ENCODE data around the gene KCNIP3. TPM values are rescaled to one million over a fixed set of nuclear protein-coding genes. Genes with fewer than 3 reads are reported as not detected.
"Not testable (repeated sequence)": the region's sequence is repeated elsewhere in the genome, so short reads cannot be mapped to it uniquely, and the experiment has no call there.

Gene KCNIP3
- total RNA-seq, 1 donor from 2014 or later = 0.68 TPM

DNA sequence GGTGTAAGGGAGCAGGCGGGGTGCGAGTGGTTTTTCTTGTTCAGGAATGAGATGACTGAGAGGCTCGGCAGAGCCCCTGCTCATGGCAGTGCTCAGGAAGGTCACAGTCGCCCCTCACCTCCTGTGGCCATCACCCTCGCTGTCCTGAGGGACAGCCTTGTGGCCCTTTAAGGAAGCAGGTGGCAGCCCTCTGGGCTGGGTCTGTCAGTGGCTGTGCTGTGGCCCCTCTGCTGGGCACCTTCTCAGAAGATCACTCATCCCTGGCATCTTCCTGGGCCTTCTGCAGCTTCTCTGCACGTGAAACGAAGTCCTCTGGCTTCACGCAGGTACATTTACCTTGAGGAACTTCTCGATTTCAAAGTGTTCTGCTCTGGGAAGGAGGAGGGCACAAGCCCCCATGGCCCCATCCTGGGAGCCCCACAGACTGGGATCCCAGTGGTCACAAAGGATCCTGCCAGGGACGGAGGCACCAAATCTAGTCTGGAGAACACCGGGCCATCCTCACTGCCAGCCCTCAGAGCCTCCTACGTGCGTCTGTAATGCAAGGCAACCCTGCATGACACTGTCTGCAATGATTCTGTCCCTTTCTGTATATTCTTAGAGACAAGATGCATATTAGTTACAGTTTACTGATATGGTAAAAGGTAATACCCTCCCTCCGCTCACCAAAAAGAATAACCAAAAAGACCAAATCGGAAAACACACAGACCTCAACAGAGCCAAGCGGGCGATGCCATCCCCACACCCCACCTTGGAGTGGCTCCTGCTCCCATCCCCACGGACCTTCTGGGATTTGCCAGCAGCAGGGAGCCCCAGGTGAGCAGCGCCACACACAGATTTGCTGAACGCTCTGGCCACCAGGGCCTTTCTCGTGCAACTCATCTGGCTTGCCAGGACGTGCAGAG is 79.4 kb downstream of the KCNIP3 start:
- H3K79me2 ChIP-seq (ENCODE audit: insufficient read depth, low read length) = no peaks in the 10 kb centered on the region
- Mint-ChIP-seq H3K4me1 (ENCODE audit: low read depth, unreplicated experiment) (peaks cover 5% of the 10 kb centered on the region), H3K27me3 (ENCODE audit: low read depth, unreplicated experiment) (peaks cover 48% of the 10 kb centered on the region), H3K9me3 (ENCODE audit: unreplicated experiment) (peaks cover 1% of the 10 kb centered on the region), H3K4me3 (ENCODE audit: unreplicated experiment) (no peak overlapping the region), H3K36me3 (ENCODE audit: low read depth, unreplicated experiment) (no peaks in the 10 kb centered on the region), H3K27ac (ENCODE audit: unreplicated experiment) (no peak overlapping the region)
- H3K9ac ChIP-seq (ENCODE audit: low read length) = no peak overlapping the region
- no peaks in the 10 kb centered on the region for H3K9me3 ChIP-seq (ENCODE audit: insufficient read depth, low read depth, low read length)
- no peak overlapping the region for H3K27ac ChIP-seq (ENCODE audit: low read depth, low read length)
- H3K4me3 ChIP-seq (ENCODE audit: insufficient read depth, low read depth, low read length) = no peak overlapping the region
- peaks cover 2% of the 10 kb centered on the region for H3K27me3 ChIP-seq (ENCODE audit: insufficient read depth, low read length)
- H3K4me1 ChIP-seq (ENCODE audit: insufficient read depth, low read length) = no peaks in the 10 kb centered on the region
- no peak overlapping the region for H2AFZ ChIP-seq (ENCODE audit: low read depth, low read length)
- DNase-seq (ENCODE audit: low read depth) (no peak), FAIRE-seq (no peak)
- TF ChIP-seq EZH2 (IDR thresholded peaks at IDR 0.05; ENCODE audit: insufficient read depth, low read length) = no peak
- TF ChIP-seq, protein P1, sequence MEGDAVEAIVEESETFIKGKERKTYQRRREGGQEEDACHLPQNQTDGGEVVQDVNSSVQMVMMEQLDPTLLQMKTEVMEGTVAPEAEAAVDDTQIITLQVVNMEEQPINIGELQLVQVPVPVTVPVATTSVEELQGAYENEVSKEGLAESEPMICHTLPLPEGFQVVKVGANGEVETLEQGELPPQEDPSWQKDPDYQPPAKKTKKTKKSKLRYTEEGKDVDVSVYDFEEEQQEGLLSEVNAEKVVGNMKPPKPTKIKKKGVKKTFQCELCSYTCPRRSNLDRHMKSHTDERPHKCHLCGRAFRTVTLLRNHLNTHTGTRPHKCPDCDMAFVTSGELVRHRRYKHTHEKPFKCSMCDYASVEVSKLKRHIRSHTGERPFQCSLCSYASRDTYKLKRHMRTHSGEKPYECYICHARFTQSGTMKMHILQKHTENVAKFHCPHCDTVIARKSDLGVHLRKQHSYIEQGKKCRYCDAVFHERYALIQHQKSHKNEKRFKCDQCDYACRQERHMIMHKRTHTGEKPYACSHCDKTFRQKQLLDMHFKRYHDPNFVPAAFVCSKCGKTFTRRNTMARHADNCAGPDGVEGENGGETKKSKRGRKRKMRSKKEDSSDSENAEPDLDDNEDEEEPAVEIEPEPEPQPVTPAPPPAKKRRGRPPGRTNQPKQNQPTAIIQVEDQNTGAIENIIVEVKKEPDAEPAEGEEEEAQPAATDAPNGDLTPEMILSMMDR (IDR thresholded peaks at IDR 0.05; ENCODE audit: insufficient read depth, low read depth, low read length) = no peak
- H3K4me2 ChIP-seq (ENCODE audit: low read length) = no peak overlapping the region
- H3K36me3 ChIP-seq (ENCODE audit: insufficient read depth, low read length) = no peaks in the 10 kb centered on the region
- H4K20me1 ChIP-seq (ENCODE audit: insufficient read depth, low read length) = no peaks in the 10 kb centered on the region

DNA sequence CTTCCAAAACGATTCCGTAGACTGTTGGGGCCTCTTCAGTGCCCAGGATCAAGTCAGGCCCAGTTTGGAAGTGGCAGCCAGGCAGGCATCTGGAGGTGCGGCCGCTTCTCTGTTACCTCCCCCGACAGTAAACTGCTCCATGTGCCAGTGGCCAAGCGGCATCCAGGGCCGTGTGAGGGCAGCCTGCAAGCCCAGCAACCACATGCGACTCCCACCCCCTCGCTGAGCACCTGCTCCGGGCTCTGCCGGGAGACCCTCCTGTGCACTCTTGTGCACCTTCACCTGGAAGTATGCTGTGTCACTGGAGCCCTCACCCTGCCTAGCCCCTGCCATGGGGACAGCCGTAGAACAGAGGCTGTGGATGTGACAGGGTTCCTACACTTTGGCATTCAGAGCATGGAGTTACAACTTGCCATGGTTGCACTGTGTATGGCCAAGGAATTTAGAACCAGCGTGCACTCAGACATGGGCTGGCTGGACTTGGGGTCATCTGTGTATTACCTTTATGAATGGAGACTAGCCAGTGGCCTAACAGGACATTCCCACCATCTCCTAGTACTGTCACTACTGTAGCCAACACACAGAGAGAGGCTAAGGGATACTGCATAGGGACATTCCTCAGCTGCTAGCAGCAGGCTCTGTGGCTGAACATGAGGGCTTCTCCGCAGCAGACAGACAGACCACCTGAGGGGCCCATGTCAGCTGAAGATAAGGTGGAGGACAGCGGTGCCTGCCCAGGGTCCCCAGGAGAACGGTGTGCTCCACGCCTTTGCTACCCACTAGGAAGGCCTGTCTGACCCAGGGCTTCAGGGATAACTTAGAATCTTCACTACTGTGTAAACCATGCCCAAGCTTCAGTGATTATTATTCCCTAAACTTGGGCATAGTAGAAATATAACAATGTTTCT is 80.3 kb downstream of the KCNIP3 start:
- Mint-ChIP-seq H3K9me3 (ENCODE audit: unreplicated experiment) (peaks cover 1% of the 10 kb centered on the region), H3K4me1 (ENCODE audit: low read depth, unreplicated experiment) (peaks cover 5% of the 10 kb centered on the region), H3K4me3 (ENCODE audit: unreplicated experiment) (no peak overlapping the region), H3K27me3 (ENCODE audit: low read depth, unreplicated experiment) (peaks cover 47% of the 10 kb centered on the region), H3K27ac (ENCODE audit: unreplicated experiment) (no peak overlapping the region), H3K36me3 (ENCODE audit: low read depth, unreplicated experiment) (no peaks in the 10 kb centered on the region)
- Histone ChIP-seq H2AFZ (ENCODE audit: low read depth, low read length) (no peak overlapping the region), H3K9me3 (ENCODE audit: insufficient read depth, low read depth, low read length) (no peaks in the 10 kb centered on the region), H3K4me3 (ENCODE audit: insufficient read depth, low read depth, low read length) (no peak overlapping the region), H3K27ac (ENCODE audit: low read depth, low read length) (no peak overlapping the region), H3K79me2 (ENCODE audit: insufficient read depth, low read length) (no peaks in the 10 kb centered on the region), H3K4me2 (ENCODE audit: low read length) (no peak overlapping the region), H3K27me3 (ENCODE audit: insufficient read depth, low read length) (peaks cover 2% of the 10 kb centered on the region), H3K36me3 (ENCODE audit: insufficient read depth, low read length) (no peaks in the 10 kb centered on the region), H3K9ac (ENCODE audit: low read length) (no peak overlapping the region), H3K4me1 (ENCODE audit: insufficient read depth, low read length) (no peaks in the 10 kb centered on the region), H4K20me1 (ENCODE audit: insufficient read depth, low read length) (no peaks in the 10 kb centered on the region)
- no peak for TF ChIP-seq EZH2 (IDR thresholded peaks at IDR 0.05; ENCODE audit: insufficient read depth, low read length)
- TF ChIP-seq, protein P1 (IDR thresholded peaks at IDR 0.05; ENCODE audit: insufficient read depth, low read depth, low read length) = no peak
- FAIRE-seq = no peak
- DNase-seq (ENCODE audit: low read depth) = no peak

DNA sequence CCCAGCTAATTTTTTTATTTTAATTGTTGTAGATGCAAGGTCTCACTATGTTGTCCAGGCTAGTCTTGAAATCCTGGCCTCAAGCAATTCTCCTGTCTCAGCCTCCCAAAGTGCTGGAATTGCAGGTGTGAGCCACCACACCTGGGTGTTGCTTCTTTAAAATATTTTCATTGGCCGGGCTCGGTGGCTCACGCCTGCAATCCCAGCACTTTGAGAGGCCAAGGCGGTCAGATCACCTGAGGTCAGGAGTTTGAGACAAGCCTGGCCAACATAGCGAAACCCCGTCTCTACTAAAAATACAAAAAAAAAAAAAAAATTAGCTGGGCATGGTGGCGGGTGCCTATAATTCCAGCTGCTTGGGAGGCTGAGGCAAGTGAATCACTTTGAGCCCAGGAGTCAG is 81.1 kb downstream of the KCNIP3 start:
- not testable (repeated sequence) for H3K9me3 ChIP-seq (ENCODE audit: insufficient read depth, low read depth, low read length); H3K9ac ChIP-seq (ENCODE audit: low read length); H3K27me3 ChIP-seq (ENCODE audit: insufficient read depth, low read length); FAIRE-seq; H3K27ac Mint-ChIP-seq (ENCODE audit: unreplicated experiment); H4K20me1 ChIP-seq (ENCODE audit: insufficient read depth, low read length); H3K27ac ChIP-seq (ENCODE audit: low read depth, low read length); H3K36me3 ChIP-seq (ENCODE audit: insufficient read depth, low read length); H3K79me2 ChIP-seq (ENCODE audit: insufficient read depth, low read length); H3K4me3 ChIP-seq (ENCODE audit: insufficient read depth, low read depth, low read length); DNase-seq (ENCODE audit: low read depth); H3K36me3 Mint-ChIP-seq (ENCODE audit: low read depth, unreplicated experiment); H3K4me1 Mint-ChIP-seq (ENCODE audit: low read depth, unreplicated experiment); H2AFZ ChIP-seq (ENCODE audit: low read depth, low read length); H3K4me1 ChIP-seq (ENCODE audit: insufficient read depth, low read length); H3K9me3 Mint-ChIP-seq (ENCODE audit: unreplicated experiment); H3K4me3 Mint-ChIP-seq (ENCODE audit: unreplicated experiment); H3K4me2 ChIP-seq (ENCODE audit: low read length)
- H3K27me3 Mint-ChIP-seq (ENCODE audit: low read depth, unreplicated experiment) = peaks cover 43% of the 10 kb centered on the region

Measured in astrocyte (in vitro differentiated cells and primary cell).